GM19468 (cell line): ENCODE results near the gene TLCD2.
"Not testable (repeated sequence)": the region's sequence is repeated elsewhere in the genome, so short reads cannot be mapped to it uniquely, and the experiment has no call there.

Experiments used
- ATAC-seq: cut with Tn5 transposase; IDR thresholded peaks from one replicate; pipeline ENCODE4 v1.9.1; 2021; ENCODE audit warnings: mild to moderate bottlenecking, moderate library complexity, moderate number of reproducible peaks; ENCODE audit not compliant: unreplicated experiment; ENCODE audit errors: extremely low read depth

TLCD2 gene

DNA sequence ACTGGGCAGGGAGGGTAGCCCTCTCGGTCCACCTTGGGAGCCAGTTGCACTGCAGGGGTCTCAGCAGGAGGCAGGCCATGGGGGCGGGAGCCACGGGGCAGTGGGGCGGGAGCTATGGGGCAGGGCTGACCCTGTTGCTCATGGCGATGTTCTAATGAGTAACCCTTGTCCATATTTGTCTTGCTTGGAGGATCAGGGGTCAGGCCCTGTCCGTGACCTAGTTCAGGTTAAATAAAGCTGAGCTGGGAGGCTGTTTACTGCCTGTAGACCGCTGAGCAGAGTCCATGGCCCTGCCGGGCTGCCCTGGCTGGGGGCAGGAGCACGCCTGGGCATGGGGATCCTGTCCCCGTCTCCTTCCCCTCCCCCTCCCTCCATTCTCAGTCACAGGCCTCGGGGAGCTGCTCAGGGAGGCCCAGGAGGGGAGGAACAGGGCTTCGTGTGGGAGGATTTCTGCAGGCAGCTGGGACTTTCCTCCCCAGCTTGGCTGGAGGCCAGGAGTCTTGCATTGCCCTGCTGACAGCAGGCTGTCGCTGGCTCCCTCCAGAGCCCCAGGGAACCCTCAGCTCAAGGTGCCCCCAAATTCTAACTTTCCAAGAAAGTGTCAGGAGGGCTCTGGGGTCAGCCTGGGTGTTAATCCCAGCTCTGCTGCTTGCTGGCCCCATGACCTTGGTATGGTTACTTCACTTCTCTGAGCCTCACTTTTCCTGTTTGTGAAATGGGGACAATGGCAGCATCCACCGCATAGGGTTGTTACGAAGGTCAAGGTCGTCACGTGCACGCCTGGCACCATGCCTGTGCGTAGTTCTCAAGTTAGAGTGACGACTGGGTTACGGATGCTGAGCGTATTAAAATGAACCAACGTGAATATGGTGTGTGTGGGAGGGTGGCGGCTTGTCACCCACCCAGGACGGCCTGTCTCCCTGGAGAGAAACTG is 26.4 kb upstream of the TLCD2 start:
- no peak for ATAC-seq

DNA sequence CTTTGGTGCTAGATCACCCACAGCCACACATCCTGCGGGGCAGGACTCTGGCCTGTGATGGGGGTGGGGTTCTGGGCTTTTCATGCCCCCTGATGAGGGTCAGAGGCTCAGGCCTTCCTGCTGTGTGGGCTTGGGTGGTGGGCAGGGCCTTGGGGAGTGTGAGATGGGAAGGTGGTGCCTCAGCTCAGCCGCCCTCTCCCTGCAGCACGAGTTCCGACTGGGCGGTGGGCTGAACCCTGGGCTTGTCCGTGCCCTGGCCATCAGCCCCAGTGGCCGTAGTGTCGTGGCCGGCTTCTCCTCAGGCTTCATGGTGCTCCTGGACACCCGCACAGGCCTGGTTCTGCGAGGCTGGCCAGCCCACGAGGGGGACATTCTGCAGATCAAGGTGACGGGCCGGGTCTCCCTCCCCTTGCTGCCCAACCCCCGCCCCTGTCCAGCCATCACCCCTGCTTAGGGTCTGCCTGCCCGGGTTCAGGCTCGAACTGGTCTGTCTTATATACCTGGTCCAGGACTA is 25.7 kb upstream of the TLCD2 start:
- ATAC-seq: no peak

DNA sequence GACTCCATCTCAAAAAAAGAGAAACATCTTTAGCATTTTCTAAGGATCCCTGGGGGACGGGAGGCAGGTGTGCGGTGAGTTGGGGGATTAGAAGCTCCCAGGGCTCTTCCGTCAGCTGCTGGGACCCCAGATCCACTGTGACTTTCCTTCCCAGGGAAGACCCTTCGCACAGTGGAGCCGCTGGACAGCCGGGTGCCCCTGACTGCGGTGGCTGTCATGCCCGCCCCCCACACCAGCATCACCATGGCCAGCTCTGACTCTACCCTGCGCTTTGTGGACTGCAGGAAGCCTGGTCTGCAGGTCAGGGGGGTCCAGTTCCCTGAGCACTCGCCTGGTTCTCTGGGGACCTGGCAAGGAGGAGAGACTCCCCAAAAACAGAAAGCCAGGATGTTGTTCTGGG is 25.2 kb upstream of the TLCD2 start:
- ATAC-seq: no peak

DNA sequence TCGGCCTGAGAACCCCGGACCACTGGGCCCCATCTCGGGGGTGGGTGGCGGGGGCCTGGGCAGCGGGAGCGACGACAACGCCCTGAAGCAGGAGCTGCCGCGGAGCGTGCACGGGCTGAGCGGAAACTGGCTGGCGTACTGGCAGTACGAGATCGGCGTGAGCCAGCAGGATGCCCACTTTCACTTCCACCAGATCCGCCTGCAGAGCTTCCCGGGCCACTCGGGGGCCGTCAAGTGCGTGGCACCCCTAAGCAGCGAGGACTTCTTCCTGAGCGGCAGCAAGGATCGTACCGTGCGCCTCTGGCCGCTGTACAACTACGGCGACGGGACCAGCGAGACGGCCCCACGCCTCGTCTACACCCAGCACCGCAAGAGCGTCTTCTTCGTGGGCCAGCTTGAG is 23.6 kb upstream of the TLCD2 start:
- no peak for ATAC-seq

DNA sequence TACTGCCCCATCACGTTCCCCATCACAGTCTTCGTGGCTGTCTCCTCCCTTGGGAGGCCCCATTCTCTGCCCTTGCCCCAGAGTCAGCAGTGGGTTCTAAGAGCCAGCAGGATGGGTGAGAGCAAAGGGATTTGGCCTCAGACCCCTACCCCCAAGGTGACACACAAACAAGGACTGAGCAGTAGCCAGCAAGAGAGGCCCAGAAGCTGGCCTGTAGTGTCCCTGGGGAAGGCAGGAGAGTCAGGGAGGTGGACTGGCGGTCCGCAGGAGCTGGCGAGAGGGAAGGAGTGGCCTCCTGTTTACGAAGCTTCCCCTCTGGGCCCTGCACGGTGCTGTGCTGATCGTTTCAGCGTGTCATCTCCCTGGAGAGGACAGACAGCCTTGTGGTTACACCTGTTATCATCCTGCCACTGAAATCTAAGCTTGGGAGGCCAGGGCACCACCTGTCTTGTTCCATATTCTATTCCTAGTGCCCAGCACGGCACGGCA is 22.7 kb upstream of the TLCD2 start:
- no peak for ATAC-seq

DNA sequence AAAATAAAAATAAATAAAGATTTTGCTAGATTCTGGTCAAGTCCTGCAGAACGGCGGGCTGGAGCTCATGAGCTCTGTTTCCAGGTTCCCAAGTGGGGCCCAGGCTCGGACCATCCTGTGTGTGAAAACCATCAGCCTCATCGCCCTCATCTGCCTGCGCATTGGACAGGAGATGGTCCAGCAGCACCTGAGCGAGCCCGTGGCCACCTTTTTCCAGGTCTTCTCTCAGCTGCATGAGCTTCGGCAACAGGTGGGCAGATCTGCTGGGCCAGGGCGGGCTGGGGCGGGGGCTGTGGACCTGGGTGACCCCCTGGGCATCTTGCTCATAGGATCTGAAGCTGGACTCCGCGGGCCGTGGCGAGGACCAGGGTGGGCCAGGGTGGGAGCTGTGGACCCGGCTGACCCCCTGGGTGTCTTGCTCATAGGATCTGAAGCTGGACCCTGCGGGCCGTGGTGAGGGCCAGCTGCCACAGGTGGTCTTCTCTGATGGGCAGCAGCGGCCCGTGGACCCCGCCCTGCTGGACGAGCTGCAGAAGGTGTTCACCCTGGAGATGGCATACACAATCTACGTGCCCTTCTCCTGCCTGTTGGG is 22.2 kb upstream of the TLCD2 start:
- no peak for ATAC-seq

DNA sequence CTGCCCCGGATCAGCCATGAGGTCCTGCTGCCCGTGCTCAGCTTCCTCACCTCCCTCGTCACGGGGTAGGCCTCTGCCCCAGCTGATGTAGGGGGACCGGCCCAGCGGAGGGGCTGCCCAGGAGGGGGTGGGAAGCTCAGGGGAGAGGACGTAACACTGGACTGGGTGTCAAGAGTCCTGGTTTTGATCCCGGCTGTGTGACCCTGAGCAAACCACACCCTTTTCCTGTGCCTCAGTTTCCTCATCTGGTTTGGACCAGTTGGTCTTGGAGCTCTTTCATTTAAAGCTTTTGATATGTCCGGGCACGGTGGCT is 21.0 kb upstream of the TLCD2 start:
- no peak for ATAC-seq

DNA sequence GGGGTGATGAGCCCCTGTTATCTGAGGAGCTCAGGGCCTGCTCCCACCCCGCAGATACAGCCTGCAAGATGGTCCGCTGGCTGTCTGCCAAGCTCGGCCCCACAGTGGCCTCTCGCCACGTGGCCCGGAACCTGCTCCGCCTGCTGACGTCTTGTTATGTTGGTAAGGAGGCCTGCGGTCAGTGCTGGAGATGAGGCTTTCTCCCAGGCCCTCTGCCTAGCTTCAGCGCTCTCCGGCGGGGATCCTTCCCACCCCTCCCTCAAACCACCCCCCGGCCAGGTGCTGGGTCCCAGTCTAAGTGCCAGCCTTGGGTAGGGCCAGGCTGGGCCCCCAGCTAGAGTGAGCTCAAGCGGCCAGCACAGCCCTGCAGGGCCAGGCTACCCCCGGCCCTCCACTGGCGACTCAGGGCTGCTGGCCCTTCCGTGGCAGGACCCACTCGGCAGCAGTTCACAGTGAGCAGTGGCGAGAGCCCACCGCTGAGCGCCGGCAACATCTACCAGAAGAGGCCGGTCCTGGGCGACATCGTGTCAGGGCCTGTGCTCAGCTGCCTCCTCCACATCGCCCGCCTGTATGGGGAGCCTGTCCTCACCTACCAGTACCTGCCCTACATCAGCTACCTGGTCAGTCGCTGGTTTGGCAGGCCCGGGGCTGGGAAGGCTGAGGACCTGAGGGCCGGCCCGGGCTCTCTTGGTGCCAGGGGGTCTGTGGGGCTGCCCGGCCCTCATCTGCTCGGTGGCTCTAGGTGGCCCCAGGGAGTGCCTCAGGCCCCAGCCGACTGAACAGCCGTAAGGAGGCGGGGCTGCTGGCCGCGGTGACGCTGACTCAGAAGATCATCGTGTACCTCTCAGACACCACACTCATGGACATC is 20.4 kb upstream of the TLCD2 start:
- ATAC-seq: no peak

DNA sequence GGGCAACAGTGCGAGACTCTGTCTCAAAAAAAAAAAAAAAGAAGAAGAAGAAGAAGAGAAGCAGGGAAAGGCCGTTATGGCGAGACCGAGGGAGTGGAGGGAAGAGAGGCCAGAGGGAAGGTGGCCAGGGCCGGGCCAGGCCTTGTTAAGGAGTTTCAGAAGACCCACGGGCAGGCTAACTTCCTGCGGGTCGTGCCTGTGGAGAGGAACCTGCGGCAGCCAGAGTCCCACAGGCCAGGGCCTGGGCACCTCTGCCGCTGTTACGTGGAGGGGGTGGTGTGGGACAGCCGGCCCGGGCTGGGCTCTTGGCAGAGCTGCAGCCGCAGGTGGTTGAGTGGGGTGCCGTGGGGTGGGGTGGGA is 19.8 kb upstream of the TLCD2 start:
- no peak for ATAC-seq

DNA sequence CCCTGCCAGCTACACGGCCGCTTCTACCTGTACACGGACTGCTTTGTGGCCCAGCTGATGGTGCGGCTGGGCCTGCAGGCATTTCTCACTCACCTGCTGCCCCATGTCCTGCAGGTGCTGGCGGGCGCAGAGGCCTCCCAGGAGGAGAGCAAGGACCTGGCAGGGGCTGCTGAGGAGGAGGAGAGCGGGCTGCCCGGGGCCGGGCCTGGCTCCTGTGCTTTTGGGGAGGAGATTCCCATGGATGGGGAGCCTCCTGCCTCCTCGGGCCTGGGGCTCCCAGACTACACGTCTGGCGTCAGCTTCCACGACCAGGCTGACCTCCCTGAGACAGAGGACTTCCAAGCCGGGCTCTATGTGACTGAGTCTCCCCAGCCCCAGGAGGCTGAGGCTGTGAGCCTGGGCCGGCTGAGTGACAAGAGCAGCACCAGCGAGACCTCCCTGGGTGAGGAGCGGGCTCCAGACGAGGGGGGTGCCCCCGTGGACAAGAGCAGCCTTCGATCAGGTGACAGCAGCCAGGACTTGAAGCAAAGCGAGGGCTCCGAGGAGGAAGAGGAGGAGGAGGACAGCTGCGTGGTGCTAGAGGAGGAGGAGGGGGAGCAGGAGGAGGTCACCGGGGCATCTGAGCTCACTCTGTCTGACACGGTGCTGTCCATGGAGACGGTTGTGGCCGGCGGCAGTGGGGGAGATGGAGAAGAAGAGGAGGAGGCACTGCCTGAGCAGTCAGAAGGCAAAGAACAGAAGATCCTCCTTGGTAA is 17.9 kb upstream of the TLCD2 start:
- ATAC-seq: no peak

DNA sequence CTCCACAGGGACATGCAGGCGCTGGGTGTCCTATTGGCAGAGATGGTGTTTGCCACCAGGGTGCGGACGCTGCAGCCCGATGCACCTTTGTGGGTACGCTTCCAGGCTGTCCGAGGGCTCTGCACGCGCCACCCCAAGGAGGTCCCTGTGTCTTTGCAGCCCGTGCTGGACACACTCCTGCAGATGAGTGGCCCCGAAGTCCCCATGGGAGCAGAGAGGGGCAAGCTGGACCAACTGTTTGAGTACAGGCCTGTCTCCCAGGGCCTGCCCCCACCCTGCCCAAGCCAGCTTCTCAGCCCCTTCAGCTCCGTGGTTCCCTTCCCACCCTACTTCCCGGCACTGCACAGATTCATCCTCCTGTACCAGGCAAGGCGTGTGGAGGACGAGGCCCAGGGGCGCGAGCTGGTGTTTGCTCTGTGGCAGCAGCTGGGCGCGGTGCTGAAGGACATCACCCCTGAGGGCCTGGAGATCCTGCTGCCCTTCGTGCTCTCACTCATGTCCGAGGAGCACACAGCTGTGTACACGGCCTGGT is 17.1 kb upstream of the TLCD2 start:
- no peak for ATAC-seq

DNA sequence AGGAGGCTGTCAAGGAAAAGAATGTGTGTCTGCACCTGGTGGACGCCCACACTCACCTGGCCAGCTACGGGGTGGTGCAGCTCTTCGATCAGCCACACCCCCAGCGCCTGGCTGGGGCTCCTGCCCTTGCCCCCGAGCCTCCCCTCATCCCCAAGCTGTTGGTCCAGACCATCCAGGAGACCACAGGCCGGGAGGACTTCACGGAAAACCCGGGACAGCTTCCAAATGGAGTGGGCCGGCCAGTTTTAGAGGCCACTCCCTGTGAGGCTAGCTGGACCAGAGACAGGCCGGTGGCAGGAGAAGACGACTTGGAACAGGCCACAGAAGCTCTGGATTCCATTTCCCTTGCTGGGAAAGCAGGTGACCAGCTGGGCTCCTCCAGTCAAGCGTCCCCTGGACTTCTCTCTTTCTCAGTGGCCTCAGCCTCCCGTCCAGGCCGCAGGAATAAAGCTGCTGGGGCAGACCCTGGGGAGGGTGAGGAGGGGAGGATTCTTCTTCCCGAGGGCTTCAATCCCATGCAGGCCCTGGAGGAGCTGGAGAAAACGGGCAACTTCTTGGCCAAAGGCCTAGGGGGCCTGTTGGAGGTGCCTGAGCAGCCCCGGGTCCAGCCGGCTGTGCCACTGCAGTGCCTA is 16.6 kb upstream of the TLCD2 start:
- no peak for ATAC-seq

DNA sequence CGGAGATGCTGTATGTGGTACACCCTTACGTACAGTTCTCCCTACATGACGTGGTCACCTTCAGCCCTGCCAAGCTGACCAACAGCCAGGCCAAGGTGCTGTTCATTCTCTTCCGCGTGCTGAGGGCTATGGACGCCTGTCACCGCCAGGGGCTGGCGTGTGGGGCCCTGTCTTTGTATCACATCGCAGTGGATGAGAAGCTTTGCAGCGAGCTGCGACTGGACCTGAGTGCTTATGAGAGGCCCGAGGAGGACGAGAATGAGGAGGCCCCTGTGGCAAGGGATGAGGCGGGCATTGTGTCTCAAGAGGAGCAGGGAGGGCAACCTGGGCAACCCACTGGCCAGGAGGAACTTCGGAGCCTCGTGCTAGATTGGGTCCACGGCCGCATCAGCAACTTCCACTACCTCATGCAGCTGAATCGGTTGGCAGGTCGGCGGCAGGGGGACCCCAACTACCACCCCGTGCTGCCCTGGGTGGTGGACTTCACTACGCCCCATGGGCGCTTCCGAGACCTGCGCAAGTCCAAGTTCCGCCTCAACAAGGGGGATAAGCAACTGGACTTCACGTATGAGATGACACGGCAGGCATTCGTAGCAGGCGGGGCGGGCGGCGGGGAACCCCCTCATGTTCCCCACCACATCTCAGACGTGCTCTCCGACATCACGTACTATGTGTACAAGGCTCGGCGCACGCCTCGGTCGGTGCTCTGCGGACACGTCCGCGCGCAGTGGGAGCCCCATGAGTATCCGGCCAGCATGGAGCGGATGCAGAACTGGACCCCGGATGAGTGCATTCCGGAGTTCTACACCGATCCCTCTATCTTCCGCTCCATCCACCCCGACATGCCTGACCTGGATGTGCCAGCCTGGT is 15.7 kb upstream of the TLCD2 start:
- no peak for ATAC-seq

DNA sequence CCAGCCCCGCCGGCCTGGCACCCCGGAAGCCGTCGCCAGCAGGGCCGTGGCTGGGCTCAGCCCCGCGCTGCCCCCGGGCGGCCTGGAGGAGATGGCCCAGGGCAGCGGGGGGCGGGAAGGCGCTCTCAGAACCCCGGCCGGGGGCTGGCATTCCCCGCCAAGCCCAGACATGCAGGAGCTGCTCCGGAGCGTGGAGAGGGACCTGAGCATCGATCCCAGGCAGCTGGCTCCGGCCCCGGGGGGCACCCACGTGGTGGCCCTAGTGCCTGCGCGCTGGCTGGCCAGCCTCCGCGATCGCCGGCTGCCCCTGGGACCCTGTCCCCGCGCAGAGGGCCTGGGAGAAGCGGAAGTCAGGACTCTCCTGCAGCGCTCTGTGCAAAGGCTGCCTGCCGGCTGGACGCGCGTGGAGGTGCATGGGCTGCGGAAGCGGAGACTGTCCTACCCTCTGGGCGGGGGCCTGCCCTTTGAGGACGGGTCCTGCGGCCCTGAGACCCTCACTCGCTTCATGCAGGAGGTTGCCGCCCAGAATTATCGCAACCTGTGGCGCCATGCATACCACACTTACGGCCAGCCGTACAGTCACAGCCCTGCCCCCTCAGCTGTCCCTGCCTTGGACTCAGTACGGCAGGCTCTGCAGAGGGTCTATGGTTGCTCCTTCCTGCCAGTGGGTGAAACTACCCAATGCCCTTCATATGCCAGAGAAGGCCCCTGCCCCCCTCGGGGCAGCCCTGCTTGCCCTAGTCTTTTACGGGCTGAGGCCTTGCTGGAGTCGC is 14.9 kb upstream of the TLCD2 start:
- no peak for ATAC-seq

DNA sequence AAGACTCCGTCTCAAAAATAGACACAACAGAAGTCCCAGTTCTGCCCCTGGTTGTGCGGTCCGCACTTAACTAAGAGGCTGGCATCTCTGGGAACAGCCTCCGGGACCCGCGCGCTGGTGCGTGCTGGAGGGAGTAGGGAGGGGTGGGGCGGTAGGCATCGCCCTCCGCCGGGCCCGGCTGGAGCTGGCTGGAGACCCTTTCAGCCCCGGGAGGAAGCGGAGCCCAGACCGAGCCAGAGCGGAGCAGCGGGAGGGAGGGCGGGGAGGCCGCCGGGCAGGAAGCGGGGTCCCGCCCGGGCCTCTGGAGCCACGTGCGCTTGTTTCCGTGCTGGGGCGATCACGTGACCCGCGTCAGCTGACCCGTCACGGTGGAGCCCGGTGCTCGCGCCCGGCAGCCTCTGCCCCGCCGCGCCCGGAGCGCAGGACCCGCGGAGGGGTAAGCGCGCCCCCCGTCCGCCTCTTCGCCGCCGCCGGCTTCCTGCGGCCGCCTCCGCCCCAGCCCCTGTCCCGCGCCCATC is 14.2 kb upstream of the TLCD2 start, which contains the start of gene WDR81:
WDR81 (plus strand) TSS at position 354 of the 518 bp plus-strand sequence. CDS start 256 bp downstream, outside the sequence.
- ATAC-seq: no peak

DNA sequence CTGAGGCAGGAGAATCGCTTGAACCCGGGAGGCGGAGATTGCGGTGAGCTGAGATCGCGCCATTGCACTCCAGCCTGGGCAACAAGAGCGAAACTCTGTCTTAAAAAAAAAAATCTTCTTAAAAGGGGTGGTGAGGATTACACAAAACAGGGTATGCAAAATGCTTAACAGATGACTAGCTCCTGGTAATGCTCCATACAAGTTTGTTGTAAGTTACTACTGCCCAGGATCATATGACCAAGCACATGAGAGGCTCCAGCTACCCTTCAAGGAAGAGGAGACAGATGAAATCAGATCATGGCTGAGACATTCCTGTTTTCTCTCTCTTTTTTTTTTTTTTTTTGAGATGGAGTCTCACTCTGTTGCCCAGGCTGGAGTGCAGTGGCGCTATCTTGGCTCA is 11.8 kb upstream of the TLCD2 start:
- ATAC-seq: not testable (repeated sequence)

DNA sequence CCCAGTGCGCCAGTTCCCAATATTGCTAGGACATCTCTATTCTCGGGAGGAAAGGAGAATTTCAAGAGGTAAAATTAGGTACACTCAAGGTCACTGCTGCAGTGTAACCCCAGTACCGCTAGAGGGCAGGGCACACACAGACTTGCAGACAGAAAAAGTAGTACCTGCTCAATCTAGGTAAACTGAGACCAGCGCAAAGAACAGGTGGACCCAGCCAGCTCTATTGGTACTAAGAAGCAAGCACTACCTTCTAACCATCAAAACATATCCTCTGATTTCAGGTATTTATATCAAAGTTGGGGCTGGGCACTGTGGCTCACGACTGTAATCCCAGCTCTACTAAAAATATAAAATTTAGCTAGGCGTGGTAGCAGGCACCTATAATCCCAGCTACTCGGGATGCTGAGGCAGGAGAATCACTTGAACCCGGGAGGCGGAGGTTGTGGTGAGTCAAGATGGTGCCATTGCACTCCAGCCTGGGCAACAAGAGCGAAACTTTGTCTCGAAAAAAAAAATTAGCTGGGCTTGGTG is 10.7 kb upstream of the TLCD2 start:
- no peak for ATAC-seq
